Measurements from ENCODE around the gene CC2D2B.

Gene CC2D2B

GRCh38 chr10:96025566-96025965, 117.8 kb downstream of the CC2D2B start:
- no peaks in the 10 kb centered on the region for H3K36me3 Mint-ChIP-seq (ENCODE audit: low read depth)
- H3K27me3 Mint-ChIP-seq (ENCODE audit: low read depth) = peaks cover 11% of the 10 kb centered on the region
- H3K9me3 Mint-ChIP-seq = no peaks in the 10 kb centered on the region
- no peak overlapping the region for H3K27ac Mint-ChIP-seq
- TF ChIP-seq, protein P1, sequence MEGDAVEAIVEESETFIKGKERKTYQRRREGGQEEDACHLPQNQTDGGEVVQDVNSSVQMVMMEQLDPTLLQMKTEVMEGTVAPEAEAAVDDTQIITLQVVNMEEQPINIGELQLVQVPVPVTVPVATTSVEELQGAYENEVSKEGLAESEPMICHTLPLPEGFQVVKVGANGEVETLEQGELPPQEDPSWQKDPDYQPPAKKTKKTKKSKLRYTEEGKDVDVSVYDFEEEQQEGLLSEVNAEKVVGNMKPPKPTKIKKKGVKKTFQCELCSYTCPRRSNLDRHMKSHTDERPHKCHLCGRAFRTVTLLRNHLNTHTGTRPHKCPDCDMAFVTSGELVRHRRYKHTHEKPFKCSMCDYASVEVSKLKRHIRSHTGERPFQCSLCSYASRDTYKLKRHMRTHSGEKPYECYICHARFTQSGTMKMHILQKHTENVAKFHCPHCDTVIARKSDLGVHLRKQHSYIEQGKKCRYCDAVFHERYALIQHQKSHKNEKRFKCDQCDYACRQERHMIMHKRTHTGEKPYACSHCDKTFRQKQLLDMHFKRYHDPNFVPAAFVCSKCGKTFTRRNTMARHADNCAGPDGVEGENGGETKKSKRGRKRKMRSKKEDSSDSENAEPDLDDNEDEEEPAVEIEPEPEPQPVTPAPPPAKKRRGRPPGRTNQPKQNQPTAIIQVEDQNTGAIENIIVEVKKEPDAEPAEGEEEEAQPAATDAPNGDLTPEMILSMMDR (IDR thresholded peaks at IDR 0.05; ENCODE audit: unreplicated experiment in 3 of 3) = peak in 2 of 3 experiments; percentile 18 to 29
- H3K4me3 Mint-ChIP-seq = no peak overlapping the region
- H3K4me1 Mint-ChIP-seq = no peaks in the 10 kb centered on the region

- Mint-ChIP-seq H3K9me3 (no peaks in the 10 kb centered on the region), H3K27ac (no peak overlapping the region), H3K4me1 (no peaks in the 10 kb centered on the region), H3K4me3 (no peak overlapping the region), H3K27me3 (ENCODE audit: low read depth) (no peaks in the 10 kb centered on the region), H3K36me3 (ENCODE audit: low read depth) (no peaks in the 10 kb centered on the region)
- TF ChIP-seq, protein P1 (IDR thresholded peaks at IDR 0.05; ENCODE audit: unreplicated experiment in 3 of 3) = no peak
Measured at GRCh38 chr10:96034625-96035024, 126.8 kb downstream of the CC2D2B start.

- Mint-ChIP-seq H3K4me3 (no peak overlapping the region), H3K9me3 (no peaks in the 10 kb centered on the region), H3K36me3 (ENCODE audit: low read depth) (no peaks in the 10 kb centered on the region), H3K27ac (peak overlapping the region in 1 of 3 experiments; percentile 20), H3K27me3 (ENCODE audit: low read depth) (no peaks in the 10 kb centered on the region), H3K4me1 (peaks cover 4% of the 10 kb centered on the region)
- TF ChIP-seq, protein P1 (IDR thresholded peaks at IDR 0.05; ENCODE audit: unreplicated experiment in 3 of 3) = no peak
Measured at GRCh38 chr10:96038476-96039387, 131.0 kb downstream of the CC2D2B start.

GRCh38 chr10:96041146-96041545, 133.4 kb downstream of the CC2D2B start:
- H3K4me3 Mint-ChIP-seq = peak overlapping the region in 1 of 3 experiments; percentile 19

DNA sequence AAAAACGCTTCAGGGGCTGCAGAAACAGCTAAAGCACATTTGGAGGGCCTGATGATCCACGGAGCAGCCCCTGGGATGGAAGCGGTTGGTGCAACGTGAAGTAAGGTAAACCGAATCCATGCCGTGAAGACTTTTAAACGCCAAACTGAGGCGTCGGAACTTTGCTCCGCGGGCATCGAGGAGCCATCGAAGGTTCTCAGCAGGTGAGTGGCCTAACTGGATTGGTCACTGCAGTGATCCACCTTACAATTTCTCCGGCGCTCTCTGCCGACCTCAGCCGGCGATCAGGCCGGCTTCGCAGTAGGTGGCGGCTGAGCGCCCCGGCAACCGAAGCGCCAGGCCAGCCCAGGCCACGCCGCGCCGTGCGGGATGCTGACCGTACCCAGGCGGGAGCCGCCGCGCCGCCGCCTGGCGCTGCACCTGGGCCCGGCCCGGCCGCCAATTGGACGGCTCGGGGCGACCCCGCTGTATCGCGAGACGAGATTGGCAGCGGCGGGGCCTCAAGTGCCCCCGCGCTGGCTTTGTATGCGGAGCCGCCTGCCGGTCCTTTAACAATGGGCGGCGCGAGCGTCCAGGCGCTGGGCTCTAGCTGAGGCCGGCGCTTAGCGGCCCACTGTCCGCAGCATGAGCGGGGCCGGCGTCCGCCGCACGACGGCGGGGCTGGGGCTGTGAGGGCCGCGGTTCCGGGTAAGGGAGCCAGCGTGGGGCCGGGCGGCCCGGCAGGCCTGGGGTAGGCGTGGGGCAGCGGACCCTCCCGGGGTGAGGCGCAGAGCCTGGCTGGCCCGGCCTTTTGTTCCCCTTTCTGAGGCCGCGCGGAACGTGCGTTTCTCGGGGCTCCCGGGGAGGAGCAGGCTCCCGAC, 135.5 kb downstream of the CC2D2B start, which contains the start of gene CCNJ:
TSS of gene CCNJ (plus strand) at position 551 of the 860 bp plus-strand sequence. CDS start 811 bp downstream, outside the sequence.
- H3K9me3 Mint-ChIP-seq = no peaks in the 10 kb centered on the region
- peak within 1 kb of the TSS; percentile 82 to 96 (median 91) for H3K27ac Mint-ChIP-seq
- H3K4me1 Mint-ChIP-seq = peaks cover 34% of the 10 kb centered on the region
- H3K4me3 Mint-ChIP-seq = peak within 1 kb of the TSS; percentile 89 to 97 (median 91)
- no peaks in the 10 kb centered on the region for H3K27me3 Mint-ChIP-seq (ENCODE audit: low read depth)
- TF ChIP-seq, protein P1 (IDR thresholded peaks at IDR 0.05; ENCODE audit: unreplicated experiment in 3 of 3) = peak in 2 of 3 experiments; percentile 14 to 18
- H3K36me3 Mint-ChIP-seq (ENCODE audit: low read depth) = peaks cover 21% of the 10 kb centered on the region

More at GRCh38 chr10:96041146-96041545, 133.4 kb downstream of the CC2D2B start:
- no peaks in the 10 kb centered on the region for H3K27me3 Mint-ChIP-seq (ENCODE audit: low read depth)
- H3K9me3 Mint-ChIP-seq = no peaks in the 10 kb centered on the region
- TF ChIP-seq, protein P1 (IDR thresholded peaks at IDR 0.05; ENCODE audit: unreplicated experiment in 3 of 3) = no peak
- no peak overlapping the region for H3K27ac Mint-ChIP-seq
- H3K4me1 Mint-ChIP-seq = peaks cover 18% of the 10 kb centered on the region
- peaks cover 1% of the 10 kb centered on the region for H3K36me3 Mint-ChIP-seq (ENCODE audit: low read depth)
